ENCODE measurements around the gene CARS1.
A peak's percentile ranks its signal among the peaks of the same experiment; 100 is the strongest.

DNA sequence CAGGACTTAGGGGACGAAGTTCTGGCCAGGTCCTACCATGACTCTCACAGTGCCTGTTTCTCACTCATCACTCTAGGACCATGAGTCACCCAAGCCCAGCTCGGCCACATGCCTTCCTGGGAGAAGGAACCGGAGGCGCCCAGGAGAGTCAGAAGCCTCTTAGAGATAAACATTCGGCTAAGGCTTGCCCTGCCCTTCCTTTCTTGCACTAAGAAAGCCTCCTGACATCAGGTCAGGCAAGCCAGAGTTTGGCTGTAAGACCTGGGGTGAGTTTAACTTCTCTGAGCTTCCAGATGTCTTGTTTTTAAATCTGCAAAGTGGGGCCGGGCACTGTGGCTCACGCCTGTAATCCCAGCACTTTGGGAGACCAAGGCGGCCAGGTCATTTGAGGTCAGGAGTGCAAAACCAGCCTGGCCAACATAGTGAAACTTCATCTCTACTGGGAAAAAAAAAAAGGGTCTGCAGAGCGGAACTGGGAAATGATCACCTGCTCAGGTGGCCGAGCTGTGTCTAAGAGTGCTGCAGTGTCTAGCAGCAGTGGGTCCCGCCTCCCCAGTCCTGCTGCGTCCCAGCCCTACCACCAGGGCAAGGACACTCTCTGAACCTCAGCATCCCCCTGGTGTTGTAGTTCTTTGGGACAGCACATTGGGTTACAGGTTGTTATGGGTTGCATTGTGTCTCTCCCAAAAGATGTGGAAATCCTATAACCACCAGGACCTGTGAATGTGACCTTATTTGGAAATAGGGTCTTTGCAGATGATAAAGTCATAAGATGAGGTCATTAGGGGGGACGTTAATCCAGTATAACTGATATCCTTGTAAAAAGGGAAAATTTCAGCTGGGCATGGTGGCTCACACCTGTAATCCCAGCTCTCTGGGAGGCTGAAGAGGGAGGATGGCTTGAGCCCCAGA, 1.8 kb upstream of the CARS1 start:
- TF ChIP-seq, protein P1, sequence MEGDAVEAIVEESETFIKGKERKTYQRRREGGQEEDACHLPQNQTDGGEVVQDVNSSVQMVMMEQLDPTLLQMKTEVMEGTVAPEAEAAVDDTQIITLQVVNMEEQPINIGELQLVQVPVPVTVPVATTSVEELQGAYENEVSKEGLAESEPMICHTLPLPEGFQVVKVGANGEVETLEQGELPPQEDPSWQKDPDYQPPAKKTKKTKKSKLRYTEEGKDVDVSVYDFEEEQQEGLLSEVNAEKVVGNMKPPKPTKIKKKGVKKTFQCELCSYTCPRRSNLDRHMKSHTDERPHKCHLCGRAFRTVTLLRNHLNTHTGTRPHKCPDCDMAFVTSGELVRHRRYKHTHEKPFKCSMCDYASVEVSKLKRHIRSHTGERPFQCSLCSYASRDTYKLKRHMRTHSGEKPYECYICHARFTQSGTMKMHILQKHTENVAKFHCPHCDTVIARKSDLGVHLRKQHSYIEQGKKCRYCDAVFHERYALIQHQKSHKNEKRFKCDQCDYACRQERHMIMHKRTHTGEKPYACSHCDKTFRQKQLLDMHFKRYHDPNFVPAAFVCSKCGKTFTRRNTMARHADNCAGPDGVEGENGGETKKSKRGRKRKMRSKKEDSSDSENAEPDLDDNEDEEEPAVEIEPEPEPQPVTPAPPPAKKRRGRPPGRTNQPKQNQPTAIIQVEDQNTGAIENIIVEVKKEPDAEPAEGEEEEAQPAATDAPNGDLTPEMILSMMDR (conservative IDR thresholded peaks at IDR 0.05; ENCODE audit: low read depth, low read length): no peak
- TF ChIP-seq POLR2A (IDR thresholded peaks at IDR 0.05; ENCODE audit: low read depth, low read length): no peak
- TF ChIP-seq BHLHE40 (IDR thresholded peaks at IDR 0.05; ENCODE audit: low read depth, low read length): peak; percentile 26; the same call in 1 of the 2 replicates
- TF ChIP-seq FOS (IDR thresholded peaks at IDR 0.05; ENCODE audit: low read depth, low read length): peak; percentile 80
- no peak for TF ChIP-seq RAD21 (IDR thresholded peaks at IDR 0.05; ENCODE audit: low read length)
- TF ChIP-seq, protein P2, sequence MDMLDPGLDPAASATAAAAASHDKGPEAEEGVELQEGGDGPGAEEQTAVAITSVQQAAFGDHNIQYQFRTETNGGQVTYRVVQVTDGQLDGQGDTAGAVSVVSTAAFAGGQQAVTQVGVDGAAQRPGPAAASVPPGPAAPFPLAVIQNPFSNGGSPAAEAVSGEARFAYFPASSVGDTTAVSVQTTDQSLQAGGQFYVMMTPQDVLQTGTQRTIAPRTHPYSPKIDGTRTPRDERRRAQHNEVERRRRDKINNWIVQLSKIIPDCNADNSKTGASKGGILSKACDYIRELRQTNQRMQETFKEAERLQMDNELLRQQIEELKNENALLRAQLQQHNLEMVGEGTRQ (IDR thresholded peaks at IDR 0.05; ENCODE audit: low read depth, low read length): peak; percentile 56
- no peak for TF ChIP-seq CHD1 (IDR thresholded peaks at IDR 0.05; ENCODE audit: low read depth, low read length)
- TF ChIP-seq RCOR1 (IDR thresholded peaks at IDR 0.05; ENCODE audit: insufficient replicate concordance, low read length): peak; percentile 40
- TF ChIP-seq SMC3 (IDR thresholded peaks at IDR 0.05; ENCODE audit: low read depth, low read length): peak; percentile 6; the same call in 1 of the 2 replicates

Measured in IMR-90 (cell line).